HG03139 (cell line): Measurements from ENCODE around the gene ANKDD1B.
A peak's percentile ranks its signal among the peaks of the same experiment; 100 is the strongest.
"Not testable (repeated sequence)": the region's sequence is repeated elsewhere in the genome, so short reads cannot be mapped to it uniquely, and the experiment has no call there.

ENCODE experiments used
- ATAC-seq: cut with Tn5 transposase; IDR thresholded peaks from one replicate; pipeline ENCODE4 v1.9.1; 2021; ENCODE audit not compliant: unreplicated experiment

The ANKDD1B gene

GRCh38 chr5:75695472-75696351 is 84.5 kb downstream of the ANKDD1B start:
- ATAC-seq = not testable (repeated sequence)

- ATAC-seq = no peak
Measured at GRCh38 chr5:75701856-75702255, 90.6 kb downstream of the ANKDD1B start.

- no peak for ATAC-seq
Measured at GRCh38 chr5:75706016-75706415, 94.8 kb downstream of the ANKDD1B start.

DNA sequence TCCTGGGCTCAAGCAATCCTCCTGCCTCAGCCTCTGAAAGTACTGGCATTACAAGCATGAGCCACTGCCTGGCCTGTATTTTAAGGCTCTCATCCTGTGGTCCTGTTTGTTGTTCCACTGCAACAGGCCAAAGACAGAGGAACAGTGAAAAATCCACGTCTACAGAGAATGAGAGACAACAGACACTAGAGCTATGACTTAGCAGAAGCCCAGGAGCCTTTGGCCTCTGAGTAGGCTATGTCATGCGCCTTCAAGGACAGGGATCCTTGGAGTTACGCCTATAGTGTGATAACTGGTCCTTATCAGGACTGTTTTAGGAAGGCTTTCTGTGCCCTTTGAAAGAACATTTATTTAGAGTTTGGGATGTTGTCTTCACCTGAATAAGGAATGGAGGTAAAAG is 95.5 kb downstream of the ANKDD1B start:
- ATAC-seq = no peak

DNA sequence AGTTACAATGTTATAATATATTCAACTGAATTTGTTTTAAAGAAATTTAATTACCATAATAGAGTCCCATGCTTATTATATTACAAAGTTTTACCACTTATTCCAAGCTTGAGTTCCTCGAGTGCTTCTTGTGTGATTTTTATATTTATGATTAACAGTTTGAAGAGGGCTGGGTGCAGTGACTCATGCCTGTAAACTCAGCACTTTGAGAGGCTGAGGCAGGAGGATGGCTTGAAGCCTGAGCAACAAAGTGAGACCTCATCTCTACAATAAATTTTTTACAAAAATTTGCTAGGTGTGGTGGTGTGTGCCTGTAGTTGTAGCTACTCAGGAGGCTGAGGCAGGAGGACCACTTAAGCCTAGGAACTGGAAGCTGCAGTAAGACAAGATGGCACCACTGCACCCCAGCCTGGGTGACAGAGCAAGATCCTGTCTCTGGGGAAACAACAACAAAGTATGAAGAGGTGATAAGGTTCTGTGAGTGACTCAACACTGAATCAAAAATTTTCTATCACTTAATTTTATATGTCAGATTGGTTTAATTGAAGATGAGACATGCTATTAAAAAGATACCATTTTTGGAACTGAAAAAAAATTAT is 96.8 kb downstream of the ANKDD1B start:
- no peak for ATAC-seq

- ATAC-seq = no peak
Measured at GRCh38 chr5:75710637-75711036, 99.4 kb downstream of the ANKDD1B start.

- ATAC-seq = no peak
Measured at GRCh38 chr5:75711151-75711550, 99.9 kb downstream of the ANKDD1B start.

DNA sequence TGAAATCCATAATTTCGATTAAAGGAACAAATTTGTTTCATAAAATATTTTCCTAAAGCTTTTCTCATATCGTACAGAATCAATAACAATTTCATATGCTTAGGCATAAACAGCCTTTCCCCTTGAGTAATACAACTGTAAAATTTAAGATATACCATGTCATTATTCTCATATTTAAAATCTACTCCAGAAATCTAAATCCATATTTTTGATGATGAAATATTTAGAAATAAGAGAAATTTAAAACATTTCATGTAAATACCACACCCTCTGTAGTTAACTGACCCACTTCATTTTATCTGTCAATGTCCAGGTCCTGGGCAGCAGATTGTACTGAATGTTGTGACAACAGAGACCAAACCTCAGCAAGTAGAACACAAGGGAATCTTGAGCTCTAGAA is 100.8 kb downstream of the ANKDD1B start:
- ATAC-seq = no peak

DNA sequence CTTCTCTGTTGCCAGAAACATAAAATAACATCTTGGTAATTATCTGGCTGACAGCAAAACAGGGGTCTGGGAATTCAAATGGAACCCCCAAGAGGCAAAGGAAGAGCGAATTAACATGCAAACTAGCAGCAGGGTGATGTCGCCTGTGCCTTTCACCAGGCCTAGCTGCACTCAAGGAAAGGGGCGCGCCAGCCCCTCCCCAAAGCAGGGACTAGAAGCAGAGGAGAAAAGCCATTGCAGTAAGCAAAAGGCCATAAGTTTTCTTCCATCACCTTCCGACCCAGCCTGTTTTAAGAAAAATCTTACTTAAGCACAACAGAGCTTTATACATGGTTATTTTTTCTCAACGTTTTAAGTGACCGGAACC is 105.4 kb downstream of the ANKDD1B start:
- ATAC-seq = peak; percentile 24

- peak; percentile 93 for ATAC-seq
Measured at GRCh38 chr5:75717082-75717922, 106.0 kb downstream of the ANKDD1B start, which contains the start of gene POC5. POC5 (minus strand) TSS chr5:75717437; CDS start chr5:75712937, 4,500 bp downstream.

DNA sequence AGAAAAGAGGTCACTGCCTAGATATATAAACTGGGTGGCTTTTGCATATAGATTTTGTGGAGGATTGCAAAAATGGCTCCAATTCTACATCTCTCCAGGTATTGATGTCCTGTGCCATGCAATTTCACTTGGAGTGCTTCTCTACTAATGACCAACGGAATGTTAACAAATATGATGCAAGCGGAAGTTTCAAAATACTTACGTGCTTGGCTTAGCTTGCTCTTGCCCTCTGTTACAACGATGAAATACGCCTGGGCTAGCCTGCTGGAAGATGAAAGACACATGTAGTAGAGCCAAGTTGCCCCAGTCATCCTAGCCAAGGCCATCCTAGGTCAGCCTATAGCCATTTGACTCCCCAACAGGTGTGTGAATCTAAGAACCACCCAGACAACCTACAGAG is 109.6 kb downstream of the ANKDD1B start:
- ATAC-seq = no peak
